Placental pericyte (primary cell): ENCODE measurements around the gene DEFB108B. TPM values are rescaled to one million over a fixed set of nuclear protein-coding genes. Genes with fewer than 3 reads are reported as not detected.

Experiments used
- small RNA-seq: library from RNA; depleted of rRNA; stranded (forward); fragments of <200 nt; gene quantifications from one replicate; pipeline ENCODE3, GENCODE V24; 2012; ENCODE audit warnings: low replicate concordance
- total RNA-seq: library from RNA; depleted of rRNA; stranded (reverse); fragments of >200 nt; gene quantifications from 2 replicates; pipeline ENCODE4 v1.2.3, GENCODE V29; 2012

DEFB108B gene, protein sequence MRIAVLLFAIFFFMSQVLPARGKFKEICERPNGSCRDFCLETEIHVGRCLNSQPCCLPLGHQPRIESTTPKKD
- not detected in 2 replicates for total RNA-seq

DNA sequence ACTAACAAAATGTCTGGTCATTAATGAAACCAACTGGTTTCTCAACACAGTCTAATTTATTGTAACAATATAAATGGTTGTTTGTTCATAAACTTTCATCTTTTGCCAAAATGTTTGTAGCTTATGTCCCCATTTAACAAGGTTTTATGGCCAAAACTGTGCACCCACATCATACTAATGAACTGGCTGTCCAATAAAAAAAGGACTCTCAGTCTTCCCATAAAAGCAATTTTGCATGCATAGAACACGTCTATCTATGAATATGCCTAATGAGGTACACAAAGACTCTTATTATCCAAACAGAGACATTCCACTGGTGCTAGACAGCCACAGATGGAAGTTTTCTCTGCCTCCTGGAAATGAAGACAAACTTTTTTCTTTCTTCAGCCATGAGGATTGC lies at the start of gene DEFB108B:
Gene DEFB108B, plus strand, starts transcription at position 390 of the 400 bp plus-strand sequence. Its CDS starts 0 bp downstream, at position 390.

DNA sequence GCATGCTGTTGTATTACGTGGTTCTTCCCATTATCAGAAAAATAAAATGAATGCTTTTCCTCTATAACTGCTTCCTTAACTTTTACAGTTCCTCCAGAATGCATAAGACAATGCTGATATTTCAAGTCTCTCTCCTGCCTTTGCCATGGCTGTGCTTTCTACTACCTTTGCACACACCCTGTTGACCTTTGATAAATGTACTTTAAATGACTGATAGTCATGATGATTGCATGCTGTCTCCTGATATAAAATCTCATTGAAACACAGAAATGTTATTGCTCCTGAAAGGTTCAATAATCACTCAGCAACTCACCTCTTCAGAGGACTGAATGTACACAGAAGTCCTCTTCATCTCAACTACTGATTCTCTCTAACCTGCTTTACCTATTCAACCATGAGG lies 45.1 kb downstream of the DEFB108B start, which contains the start of gene DEFB131B:
Gene DEFB131B, plus strand, starts transcription at position 395 of the 400 bp plus-strand sequence. Its CDS starts 0 bp downstream, at position 395.

Small RNAs within 50 kb of the gene (small RNA-seq; reads per million reads assigned to genes)
- not detected for gene RNA5SP342

Other genes starting within 250 kb of the DEFB108B start
- not detected in 2 replicates for gene DEFB131B, start 45.3 kb downstream of the DEFB108B start, total RNA-seq
- 9.2 and 13.9 TPM in 2 replicates for gene XNDC1N, start 95.4 kb downstream of the DEFB108B start, total RNA-seq
- gene RNF121, start 95.8 kb downstream of the DEFB108B start, total RNA-seq = 37.4 and 47.2 TPM in 2 replicates
- 3.3 and 3.7 TPM in 2 replicates for gene IL18BP, start 165.7 kb downstream of the DEFB108B start, total RNA-seq
- gene NUMA1, start 247.3 kb downstream of the DEFB108B start, total RNA-seq = 132 and 185 TPM in 2 replicates
- gene LRRC51, start 247.7 kb downstream of the DEFB108B start, total RNA-seq = 3.7 and 5.3 TPM in 2 replicates